ENCODE results near the gene CELF1. TPM values are rescaled to one million over a fixed set of nuclear protein-coding genes. Genes with fewer than 3 reads are reported as not detected.

The CELF1 gene
- polyA plus RNA-seq, 1 donor (not counting 4 experiments of a cell fraction or from before 2014, with no cell fraction given), result 110 TPM

- no peak for TF ChIP-seq EZH2 (IDR thresholded peaks at IDR 0.05; ENCODE audit: low read length)
- TF ChIP-seq CTCF (optimal IDR thresholded peaks at IDR 0.05 in 1 of 3, IDR thresholded peaks at IDR 0.05 in 1 of 3, conservative IDR thresholded peaks at IDR 0.05 in 1 of 3; ENCODE audit: extremely low read depth in 1 of 3, insufficient read depth in 2 of 3, low read length in 3 of 3), result no peak
- H3K27ac ChIP-seq (ENCODE audit: control insufficient read depth, insufficient read depth, low read length), result no peak overlapping the region
- FAIRE-seq (no peak), DNase-seq (ENCODE audit: low read depth, low spot score) (no peak)
- H3K36me3 ChIP-seq (ENCODE audit: control insufficient read depth in 2 of 2, extremely low read depth in 1 of 2, insufficient read depth in 2 of 2, low read length in 2 of 2), result peaks cover 6 to 11% of the 10 kb centered on the region in 2 experiments
- no peaks in the 10 kb centered on the region for H3K79me2 ChIP-seq (ENCODE audit: control insufficient read depth, insufficient read depth, low read length)
- H3K27me3 ChIP-seq (ENCODE audit: control insufficient read depth, extremely low read depth, insufficient read depth, low read length), result peaks cover 32% of the 10 kb centered on the region
- dilution Hi-C loops (cut with MboI; ENCODE audit: extremely low pct_ligation_motif_present, low sequenced_read_pairs), result no loop called here
- H3K4me3 ChIP-seq (ENCODE audit: control insufficient read depth in 2 of 3, extremely low read depth in 1 of 3, insufficient read depth in 2 of 3, low read depth in 1 of 3, low read length in 3 of 3), result no peak overlapping the region
- H3K4me2 ChIP-seq (ENCODE audit: control insufficient read depth, extremely low read depth, insufficient read depth, low read depth, low read length), result no peak overlapping the region
- no peaks in the 10 kb centered on the region for H3K9me1 ChIP-seq (ENCODE audit: control insufficient read depth, extremely low read depth, insufficient read depth, low read length)
- H2AFZ ChIP-seq (ENCODE audit: control insufficient read depth, low read length), result no peak overlapping the region
- no peak overlapping the region for H3K9ac ChIP-seq (ENCODE audit: control insufficient read depth, extremely low read depth, insufficient read depth, low read length)
- no peaks in the 10 kb centered on the region for H3K4me1 ChIP-seq (ENCODE audit: control insufficient read depth, extremely low read depth, insufficient read depth, low read length)
- no peaks in the 10 kb centered on the region for H3K9me3 ChIP-seq (ENCODE audit: control insufficient read depth, low read depth, low read length)
- no peaks in the 10 kb centered on the region for H4K20me1 ChIP-seq (ENCODE audit: control insufficient read depth, extremely low read depth, insufficient read depth, low read length)
These were observed 34.9 kb upstream of the CELF1 start for GRCh38 chr11:47587723-47588326.

GRCh38 chr11:47587039-47587716 lies 34.2 kb upstream of the CELF1 start:
- Histone ChIP-seq H3K79me2 (ENCODE audit: control insufficient read depth, insufficient read depth, low read length) (no peaks in the 10 kb centered on the region), H3K27ac (ENCODE audit: control insufficient read depth, insufficient read depth, low read length) (no peak overlapping the region), H2AFZ (ENCODE audit: control insufficient read depth, low read length) (no peak overlapping the region), H4K20me1 (ENCODE audit: control insufficient read depth, extremely low read depth, insufficient read depth, low read length) (no peaks in the 10 kb centered on the region), H3K4me3 (ENCODE audit: control insufficient read depth in 2 of 3, extremely low read depth in 1 of 3, insufficient read depth in 2 of 3, low read depth in 1 of 3, low read length in 3 of 3) (no peak overlapping the region), H3K27me3 (ENCODE audit: control insufficient read depth, extremely low read depth, insufficient read depth, low read length) (peaks cover 26% of the 10 kb centered on the region), H3K4me1 (ENCODE audit: control insufficient read depth, extremely low read depth, insufficient read depth, low read length) (no peaks in the 10 kb centered on the region), H3K9me1 (ENCODE audit: control insufficient read depth, extremely low read depth, insufficient read depth, low read length) (no peaks in the 10 kb centered on the region), H3K9me3 (ENCODE audit: control insufficient read depth, low read depth, low read length) (no peaks in the 10 kb centered on the region), H3K4me2 (ENCODE audit: control insufficient read depth, extremely low read depth, insufficient read depth, low read depth, low read length) (no peak overlapping the region), H3K9ac (ENCODE audit: control insufficient read depth, extremely low read depth, insufficient read depth, low read length) (no peak overlapping the region), H3K36me3 (ENCODE audit: control insufficient read depth in 2 of 2, extremely low read depth in 1 of 2, insufficient read depth in 2 of 2, low read length in 2 of 2) (peaks cover 8 to 15% of the 10 kb centered on the region in 2 experiments)
- TF ChIP-seq EZH2 (IDR thresholded peaks at IDR 0.05; ENCODE audit: low read length) (no peak), CTCF (optimal IDR thresholded peaks at IDR 0.05 in 1 of 3, IDR thresholded peaks at IDR 0.05 in 1 of 3, conservative IDR thresholded peaks at IDR 0.05 in 1 of 3; ENCODE audit: extremely low read depth in 1 of 3, insufficient read depth in 2 of 3, low read length in 3 of 3) (no peak)
- dilution Hi-C loops (cut with MboI; ENCODE audit: extremely low pct_ligation_motif_present, low sequenced_read_pairs), result no loop called here
- FAIRE-seq (no peak), DNase-seq (ENCODE audit: low read depth, low spot score) (no peak)

Measured in keratinocyte (primary cell).